Adipose tissue (tissue), 3 donors: ENCODE measurements around the gene KIAA1191. TPM values are rescaled to one million over a fixed set of nuclear protein-coding genes. Genes with fewer than 3 reads are reported as not detected.
"Not testable (repeated sequence)": the region's sequence is repeated elsewhere in the genome, so short reads cannot be mapped to it uniquely, and the experiment has no call there.

ENCODE experiments used
- H3K27ac ChIP-seq: one replicate; pipeline ENCODE4 v1.5.1; 2013; ENCODE audit warnings: low read depth, low read length
- WGBS, 3 donors: extraction: QIAGEN DNeasy Blood & Tissue Kit; methylation state at CpG; one replicate each; pipeline ENCODE4 v1.1.7; 2013; 5-methylcytosine and 5-hydroxymethylcytosine counted together
- polyA plus RNA-seq, 3 donors: library from polyadenylated mRNA; stranded (reverse); fragments of 200-250 nt; gene quantifications; one replicate each; pipeline ENCODE4 v1.2.3, GENCODE V29; 2013
- donor health status: healthy with polysubstance abuse.
- donor health status: Bipolar disorder and iron deficiency.
- donor health status: healthy.

The KIAA1191 gene, protein sequence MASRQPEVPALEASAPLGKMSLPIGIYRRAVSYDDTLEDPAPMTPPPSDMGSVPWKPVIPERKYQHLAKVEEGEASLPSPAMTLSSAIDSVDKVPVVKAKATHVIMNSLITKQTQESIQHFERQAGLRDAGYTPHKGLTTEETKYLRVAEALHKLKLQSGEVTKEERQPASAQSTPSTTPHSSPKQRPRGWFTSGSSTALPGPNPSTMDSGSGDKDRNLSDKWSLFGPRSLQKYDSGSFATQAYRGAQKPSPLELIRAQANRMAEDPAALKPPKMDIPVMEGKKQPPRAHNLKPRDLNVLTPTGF
- 10 to 100 TPM; 37.5 to 60.7 (median 44.7) TPM for polyA plus RNA-seq

DNA sequence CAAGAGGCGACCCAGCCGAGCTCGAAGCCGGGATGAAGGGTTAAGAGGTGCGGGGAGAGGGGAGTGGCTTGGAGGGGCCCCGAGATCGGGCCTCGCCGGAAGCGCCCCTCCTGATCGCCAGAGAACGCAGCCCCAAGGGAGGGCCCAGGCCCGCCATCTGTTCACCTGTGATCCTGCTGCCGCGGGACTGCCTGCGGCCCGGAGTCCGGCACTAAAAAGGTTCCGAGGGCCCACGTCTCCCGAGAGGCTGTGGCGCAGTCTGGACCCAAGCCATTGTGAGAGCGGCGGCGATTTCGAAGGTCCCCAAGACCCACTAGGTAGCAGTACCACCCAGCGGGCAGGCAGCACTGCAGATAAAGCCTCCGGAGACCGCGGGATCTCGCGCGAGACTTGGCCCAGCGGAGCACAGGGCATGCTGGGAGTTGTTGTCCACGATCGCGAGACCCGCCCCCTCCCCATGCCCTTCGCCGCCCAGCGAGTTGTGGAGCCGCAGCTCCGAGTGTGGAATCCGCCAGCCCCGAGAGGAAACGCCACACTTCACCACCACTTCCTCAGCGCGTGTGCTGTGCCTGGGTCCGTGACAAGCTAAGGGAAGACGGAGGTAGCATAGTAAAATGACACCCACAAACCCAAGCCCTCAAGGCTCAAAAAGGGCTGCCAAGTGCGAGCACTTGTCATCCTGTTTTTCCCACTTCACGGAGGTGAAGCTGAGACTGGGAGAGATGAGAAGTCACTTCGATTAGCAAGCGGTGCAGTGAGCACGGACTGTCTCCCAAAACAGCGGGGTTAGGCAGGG, at the start of gene KIAA1191:
KIAA1191 (minus strand) TSS at position 328 of the 796 bp plus-strand sequence. CDS start 2,256 bp downstream, outside the sequence.
- H3K27ac ChIP-seq = no peak within 1 kb of the TSS
- WGBS, 3 donors = 1 to 2% (median 2%) methylated on average over 56 of the region's 56 CpGs

DNA sequence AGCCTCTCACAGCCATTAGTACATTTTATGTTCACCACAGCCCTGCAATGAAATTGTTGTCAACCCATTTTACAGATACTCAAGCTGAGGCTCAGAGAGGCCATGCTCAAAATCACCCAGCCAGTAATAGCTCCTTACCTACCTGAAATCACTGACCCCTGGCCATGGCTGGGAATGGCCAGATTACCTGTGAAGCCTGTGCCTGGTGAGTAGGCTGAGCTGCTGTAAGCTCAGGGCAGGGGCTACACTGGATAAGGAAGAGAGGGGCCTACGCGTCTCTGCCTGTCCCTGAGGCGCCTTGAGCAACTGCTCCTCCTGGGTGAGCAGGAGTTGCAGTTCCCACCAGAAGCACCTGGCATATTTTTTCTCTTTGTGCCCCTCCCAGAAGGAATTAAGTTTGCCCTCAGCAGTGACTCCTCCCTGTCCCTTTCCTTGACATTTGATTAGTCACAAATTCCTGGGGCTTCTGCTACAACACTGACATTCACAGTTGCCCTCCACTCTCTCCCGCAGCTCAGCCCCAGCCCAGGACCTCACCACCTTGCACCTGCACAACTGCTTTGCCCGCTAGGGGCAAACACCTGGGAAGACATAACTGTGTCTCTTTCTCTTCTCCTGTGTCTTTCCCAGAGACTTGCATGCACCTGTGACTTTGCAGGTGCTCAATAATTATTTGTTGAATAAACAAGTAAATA, 49.1 kb upstream of the KIAA1191 start:
- no peak overlapping the region for H3K27ac ChIP-seq
- 89 to 93% (median 91%) methylated on average over 4 to 5 of the region's 5 CpGs for WGBS, 3 donors

DNA sequence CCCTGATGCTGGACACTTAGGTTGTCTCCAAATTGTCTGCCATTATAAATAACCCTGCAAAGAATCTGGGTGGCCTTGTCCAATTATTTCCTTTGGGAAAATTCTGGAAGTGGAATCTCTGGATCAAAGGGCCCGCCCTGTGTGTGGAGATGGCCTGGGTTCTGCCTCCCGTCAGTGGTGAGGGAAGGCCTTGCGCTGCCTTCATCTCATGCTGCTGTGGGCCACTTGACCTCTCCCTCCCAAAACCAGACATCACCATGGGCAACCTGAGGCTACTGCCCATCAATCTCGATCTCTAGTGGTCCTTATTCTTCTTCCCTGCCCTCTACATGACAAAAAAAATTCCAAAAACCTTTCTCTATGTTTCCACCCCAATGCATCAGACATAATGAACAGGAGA, 48.2 kb upstream of the KIAA1191 start:
- 89 to 94% (median 91%) methylated on average over 4 of the region's 4 CpGs for WGBS, 3 donors

DNA sequence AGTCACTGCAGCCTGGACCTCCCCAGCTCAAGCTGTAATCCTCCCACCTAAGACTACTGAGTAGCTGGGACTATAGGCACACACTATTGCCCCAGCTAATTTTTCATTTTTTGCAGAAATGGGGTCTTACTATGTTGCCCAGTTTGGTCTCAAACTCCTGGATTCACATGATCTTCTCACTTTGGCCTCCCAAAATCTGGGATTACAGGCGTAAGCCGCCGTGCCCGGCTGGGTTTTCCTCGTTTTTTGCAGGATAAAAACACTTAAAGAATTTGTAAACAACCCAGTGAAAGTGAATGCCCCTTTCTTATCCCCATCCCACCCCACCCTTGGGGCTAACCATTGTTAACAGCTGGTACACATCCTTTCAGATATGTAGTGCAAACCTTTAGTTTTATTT, 47.0 kb upstream of the KIAA1191 start:
- H3K27ac ChIP-seq = no peak overlapping the region
- WGBS, 3 donors = 91 to 94% (median 94%) methylated on average over 5 of the region's 5 CpGs

More for the DNA sequence above, 48.2 kb upstream of the KIAA1191 start:
- H3K27ac ChIP-seq = no peak overlapping the region

DNA sequence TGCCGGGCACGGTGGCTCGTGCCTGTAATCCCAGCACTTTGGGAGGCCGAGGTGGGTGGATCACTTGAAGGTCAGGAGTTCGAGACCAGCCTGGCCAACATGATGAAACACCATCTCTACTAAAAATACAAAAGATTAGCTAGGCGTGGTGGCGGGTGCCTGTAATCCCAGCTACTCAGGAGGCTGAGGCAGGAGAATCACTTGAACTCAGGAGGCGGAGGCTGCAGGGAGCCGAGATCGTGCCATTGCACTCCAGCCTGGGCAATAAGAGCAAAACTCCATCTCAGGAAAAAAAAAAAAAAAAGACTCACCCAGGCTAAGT, 46.6 kb upstream of the KIAA1191 start:
- 82 to 97% (median 84%) methylated on average over 9 to 10 of the region's 10 CpGs for WGBS, 3 donors

DNA sequence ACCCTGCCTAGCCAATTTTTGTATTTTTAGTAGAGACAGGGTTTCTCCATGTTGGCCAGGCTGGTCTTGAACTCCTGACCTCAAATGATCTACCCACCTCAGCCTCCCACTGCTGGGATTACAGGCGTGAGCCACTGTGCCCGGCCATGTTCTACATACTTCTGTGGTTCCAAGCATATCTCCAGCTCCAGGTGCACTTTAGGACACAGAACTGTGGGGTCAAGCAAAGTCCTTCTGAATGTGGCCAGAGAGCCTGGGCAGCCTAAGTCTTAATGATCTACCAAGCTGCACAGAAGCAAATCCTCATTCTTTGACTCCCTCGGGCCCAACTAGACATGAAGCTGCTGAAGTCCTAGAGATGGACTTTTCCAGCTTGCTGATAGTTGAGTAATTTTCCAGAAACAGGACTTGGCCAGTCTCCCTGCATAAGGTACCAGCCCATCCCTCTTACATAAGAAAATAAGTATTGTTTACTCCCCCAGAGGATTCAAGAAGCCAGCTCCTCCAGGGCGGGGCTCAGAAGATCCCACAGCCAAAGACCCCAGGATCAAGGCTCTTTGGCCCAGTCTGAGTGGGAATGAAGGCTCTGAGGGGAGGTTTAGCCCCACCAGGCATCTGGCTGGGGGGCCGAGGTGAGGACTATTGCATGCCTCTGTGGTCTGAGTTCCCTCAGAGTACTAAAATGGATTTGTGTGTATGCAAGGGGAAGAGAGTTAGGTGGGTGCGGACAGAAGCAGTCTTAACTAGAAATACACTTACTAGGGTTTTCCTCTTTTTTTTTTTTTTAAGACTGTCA, 46.1 kb upstream of the KIAA1191 start:
- no peak overlapping the region for H3K27ac ChIP-seq

More for the DNA sequence above, 46.6 kb upstream of the KIAA1191 start:
- H3K27ac ChIP-seq = not testable (repeated sequence)

DNA sequence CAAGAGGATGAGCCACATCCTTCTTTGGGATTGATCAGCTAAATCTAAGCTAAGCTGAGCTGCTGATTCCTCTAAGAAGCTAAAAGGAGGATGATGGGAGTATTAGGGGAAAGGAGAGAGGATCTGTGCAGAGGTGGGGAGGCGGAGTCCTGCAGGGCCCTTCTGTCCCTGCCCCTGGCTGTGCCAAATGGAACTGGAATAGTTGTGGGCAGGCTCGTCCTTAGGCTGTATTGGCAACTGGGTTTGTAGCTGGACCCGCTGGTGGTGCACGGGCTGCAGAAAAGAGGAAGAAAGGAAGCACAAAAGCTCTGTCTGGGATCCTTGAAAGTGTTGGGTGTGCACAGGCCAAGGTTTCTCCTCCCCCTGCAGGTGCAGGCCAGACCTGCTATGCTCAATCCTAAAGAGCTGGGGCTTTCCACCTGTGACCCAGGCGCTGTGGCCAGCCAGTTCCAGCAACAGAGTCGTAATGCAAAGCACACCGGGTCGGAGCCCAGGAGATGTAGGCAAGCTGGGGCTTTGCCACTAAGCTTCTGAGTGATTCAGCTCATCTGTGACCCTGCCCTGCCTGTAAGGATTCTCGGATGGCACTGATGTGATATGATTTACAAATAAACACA, 45.0 kb upstream of the KIAA1191 start:
- no peak overlapping the region for H3K27ac ChIP-seq
- WGBS, 3 donors = 89% methylated on average over 9 of the region's 9 CpGs

More for the DNA sequence above, 46.1 kb upstream of the KIAA1191 start:
- 55 to 88% (median 68%) methylated on average over 6 of the region's 6 CpGs for WGBS, 3 donors

DNA sequence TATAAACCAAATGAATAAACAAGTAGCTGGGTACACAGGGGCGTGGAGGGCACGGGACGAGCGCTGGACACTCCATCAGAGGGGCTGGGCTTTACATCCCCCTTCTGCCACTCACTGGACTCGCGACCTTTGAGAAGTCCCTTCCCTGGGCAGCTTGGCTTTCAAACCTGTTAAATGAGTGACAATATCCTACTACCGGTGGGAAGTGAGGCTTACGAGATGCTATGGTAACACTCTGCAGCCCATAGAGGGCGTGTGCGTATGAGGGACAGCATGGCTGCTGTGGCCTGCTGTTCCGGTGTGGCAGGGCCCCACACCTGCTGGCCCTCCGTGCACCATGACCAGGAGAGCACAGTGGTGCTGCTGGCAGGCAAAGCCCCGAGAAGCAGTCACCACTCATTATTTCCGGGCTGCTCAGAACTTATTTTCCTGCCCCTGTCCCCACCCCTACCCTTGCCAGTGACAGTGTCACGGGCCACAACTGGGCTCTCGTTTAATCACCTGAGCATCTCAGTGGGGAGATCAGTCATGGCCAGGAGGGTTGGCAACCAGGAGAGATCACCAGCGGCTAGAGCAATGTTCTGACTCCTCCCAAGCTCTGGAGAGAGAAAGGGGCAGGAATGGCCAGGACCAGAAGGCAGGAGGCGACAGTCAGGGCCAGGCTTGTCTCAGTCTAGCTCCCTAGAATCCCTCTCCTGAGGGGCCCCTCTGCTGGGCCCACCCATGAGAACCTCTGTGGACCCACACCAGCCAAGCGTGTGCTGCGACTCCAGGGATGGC, 44.3 kb upstream of the KIAA1191 start:
- no peak overlapping the region for H3K27ac ChIP-seq
- 90 to 92% (median 91%) methylated on average over 20 of the region's 20 CpGs for WGBS, 3 donors

DNA sequence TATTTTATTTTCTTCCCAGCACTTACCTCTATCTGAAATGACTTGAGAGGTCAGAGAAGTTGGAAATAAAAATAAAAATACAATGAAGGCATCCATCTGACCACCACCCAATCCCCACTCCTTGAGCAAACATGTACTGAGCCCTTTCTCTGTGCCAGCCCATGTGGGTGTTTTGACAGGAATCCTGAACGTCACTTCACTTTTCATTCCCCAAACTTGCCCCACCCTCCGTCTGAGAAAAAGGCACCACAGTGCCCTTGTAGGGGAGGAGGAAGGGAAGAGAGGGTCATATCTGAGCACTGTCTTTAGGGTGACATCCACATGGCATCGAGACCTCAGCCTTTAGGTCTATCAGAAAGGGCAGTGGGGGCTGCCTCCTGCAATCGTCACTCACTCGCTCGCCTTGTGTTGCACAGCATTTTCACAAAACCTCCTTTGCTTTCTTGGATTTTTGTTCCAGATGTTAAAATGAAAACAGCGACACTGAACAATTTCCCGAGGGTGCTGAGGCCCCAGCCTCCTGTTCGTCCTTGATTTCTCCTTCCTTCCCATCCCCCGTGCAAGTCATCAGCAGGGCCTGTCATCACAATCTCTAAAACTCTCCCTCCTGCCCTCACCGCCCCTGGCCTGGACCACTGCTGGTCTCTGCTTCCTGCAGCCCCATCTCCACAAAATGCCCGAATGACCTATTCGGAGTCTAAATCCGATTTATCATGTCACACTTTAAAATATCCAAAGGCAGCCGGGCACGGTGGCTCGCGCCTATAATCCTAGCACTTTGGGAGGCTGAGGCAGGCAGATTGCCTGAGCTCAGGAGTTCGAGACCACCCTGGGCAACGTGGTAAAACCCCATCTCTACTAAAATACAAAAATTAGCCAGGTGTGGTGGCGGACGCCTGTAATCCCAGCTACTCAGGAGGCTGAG, 40.0 kb upstream of the KIAA1191 start:
- 89 to 91% (median 90%) methylated on average over 22 of the region's 22 CpGs for WGBS, 3 donors
- no peak overlapping the region for H3K27ac ChIP-seq

DNA sequence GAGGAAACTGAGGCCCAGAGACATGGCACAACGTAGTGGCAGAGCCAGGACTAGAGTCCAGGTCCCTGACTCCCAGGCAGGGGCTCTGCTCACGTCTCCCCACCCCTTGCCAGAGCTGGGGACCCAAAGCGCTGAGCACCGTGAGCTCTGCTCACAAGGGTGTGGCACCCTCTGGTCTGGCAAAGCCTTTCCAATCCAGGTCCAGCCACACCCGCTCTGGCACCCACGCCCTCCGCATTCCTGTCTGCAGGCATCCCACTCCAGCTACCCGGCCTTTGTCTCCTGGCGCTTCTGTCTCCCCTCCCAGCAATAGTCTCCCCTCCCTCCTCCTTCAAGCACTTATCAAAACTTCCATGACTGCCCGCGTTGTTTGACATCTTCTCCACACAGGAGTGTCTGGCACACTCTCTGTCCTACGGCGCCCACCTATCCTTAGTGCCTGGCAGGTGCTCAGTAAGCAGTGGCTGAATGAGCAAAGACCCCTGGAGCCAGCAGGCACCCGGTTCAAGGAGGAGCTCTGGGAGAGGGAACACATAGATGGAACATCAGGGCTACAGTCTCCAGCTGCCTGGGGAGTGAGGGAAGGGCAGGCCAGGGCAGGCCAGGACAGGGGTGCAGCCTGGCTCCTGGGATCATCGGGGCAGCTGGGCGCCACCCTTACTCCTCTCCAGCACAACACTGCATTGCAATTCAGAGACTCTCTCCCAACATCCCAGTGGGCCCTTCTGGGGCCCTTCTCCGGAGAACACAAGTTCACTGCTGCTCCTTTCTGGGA, 39.0 kb upstream of the KIAA1191 start:
- no peak overlapping the region for H3K27ac ChIP-seq
- WGBS, 3 donors = 75 to 82% (median 77%) methylated on average over 16 to 17 of the region's 17 CpGs

DNA sequence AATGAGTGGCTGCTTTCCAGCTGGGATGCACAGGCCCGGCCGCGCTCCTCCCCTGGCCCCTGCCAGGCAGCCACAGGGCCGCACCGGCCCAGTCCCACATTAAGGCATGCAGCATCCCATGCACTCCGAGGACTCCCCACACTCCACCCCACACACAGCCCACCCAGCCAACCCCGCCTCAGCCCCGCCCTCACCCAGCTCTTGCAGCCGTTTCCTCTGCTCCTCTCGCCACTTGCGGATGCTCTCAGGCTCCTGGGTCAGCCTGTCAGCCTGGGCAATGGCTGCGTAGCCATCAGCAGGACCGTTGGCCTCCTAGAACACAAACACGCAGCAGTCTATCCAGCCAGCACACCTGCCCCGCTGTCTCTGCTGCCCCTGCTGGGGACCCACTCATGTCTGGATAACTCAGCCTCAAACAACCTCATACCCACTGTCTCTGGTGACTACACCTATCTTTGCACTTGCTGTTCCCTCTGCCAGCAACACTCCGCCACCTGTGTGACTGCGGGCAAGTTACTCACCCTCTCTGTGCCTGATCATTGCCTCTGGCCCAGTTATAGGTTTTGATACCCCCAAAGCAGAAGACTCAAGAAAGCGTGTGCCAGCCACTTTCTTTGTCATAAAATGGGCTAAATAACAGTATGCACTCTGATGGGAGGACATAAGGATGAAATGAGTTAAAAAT, 36.3 kb upstream of the KIAA1191 start:
- no peak overlapping the region for H3K27ac ChIP-seq
- whole genome bisulfite sequencing, 3 donors = 93 to 95% (median 94%) methylated on average over 18 of the region's 18 CpGs

DNA sequence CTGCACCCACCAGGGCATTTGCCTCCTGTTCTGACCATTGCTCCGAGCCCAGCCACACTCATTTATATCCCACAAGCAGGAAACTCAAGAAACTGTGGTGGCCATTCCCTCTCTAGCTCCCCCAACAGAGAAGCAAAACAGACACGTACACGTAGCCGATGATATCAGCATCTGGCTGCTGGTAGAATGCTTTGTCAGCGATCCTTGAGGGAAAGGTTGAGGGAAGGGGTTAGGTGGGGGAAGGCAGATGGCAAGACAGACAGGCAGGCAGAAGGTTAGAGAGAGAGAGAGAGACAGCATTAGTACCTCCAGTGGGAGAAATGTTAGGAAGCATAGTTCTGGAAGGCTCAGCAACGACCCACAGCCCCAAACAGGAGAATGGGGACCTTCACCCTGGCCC, 34.8 kb upstream of the KIAA1191 start:
- 55 to 77% (median 70%) methylated on average over 6 of the region's 6 CpGs for WGBS, 3 donors
- H3K27ac ChIP-seq = no peak overlapping the region

DNA sequence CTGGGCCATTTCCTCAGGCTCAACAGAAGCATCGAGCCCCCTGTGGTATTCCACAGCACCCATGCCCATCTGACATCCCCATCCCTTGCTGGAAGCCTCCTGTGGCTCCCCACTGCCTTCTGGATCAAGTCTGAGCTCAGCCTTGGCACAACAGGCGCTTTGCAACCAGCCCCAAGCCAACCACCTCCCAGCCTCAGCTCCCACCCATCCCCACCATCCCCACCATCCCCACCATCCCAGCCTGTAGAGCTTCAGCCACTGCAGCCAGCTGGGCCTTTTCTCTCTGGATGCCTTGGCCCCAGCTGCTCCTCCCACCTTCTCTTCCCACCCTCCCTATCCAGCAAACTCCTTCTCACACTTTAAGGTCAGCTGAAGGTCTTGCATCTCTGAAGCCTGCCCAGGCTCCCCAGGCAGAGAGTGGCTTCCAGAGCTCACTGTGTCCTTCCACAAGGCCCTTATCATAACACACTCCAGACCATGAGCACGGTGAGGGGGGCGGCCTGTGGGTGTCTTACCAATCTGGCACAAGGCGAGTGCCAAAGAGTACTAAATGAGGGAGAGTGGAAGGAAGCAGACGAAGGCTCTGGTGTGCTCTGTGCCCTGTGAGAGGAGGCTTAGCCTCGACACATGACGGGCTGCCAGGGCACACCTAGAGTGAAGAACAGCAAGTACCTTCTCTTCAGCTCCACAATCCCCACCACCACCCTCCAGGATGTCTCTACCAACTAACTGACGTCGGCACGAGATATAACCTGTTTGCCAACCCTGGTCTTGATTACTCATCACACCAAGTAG, 33.5 kb upstream of the KIAA1191 start:
- no peak overlapping the region for H3K27ac ChIP-seq
- WGBS, 3 donors = 66 to 83% (median 76%) methylated on average over 11 of the region's 11 CpGs

DNA sequence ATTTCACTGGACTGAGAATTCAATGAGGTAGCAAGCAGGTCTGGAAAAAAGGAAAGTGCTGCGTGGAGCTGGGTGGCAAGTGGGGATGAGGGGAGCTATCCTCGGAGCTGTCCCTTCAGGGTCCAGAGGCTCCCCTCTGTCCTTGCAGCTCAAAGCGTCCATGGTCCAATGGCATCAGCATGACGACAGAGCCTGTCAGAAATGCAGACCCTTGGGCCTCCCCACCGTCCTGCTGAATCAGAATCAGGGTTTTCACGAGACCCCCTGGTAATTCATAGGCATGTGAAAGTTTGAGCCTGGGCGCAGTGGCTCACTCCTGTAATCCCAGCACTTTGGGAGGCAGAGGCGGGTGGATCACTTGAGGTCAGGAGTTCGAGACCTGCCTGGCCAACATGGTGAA, 32.5 kb upstream of the KIAA1191 start:
- WGBS, 3 donors = 93 to 96% (median 95%) methylated on average over 9 of the region's 9 CpGs
- H3K27ac ChIP-seq = no peak overlapping the region
